GM12878 (cell line): ENCODE data around the gene TSPAN11. TPM values are rescaled to one million over a fixed set of nuclear protein-coding genes. Genes with fewer than 3 reads are reported as not detected.

Experiments used
- ATAC-seq: fragments of 200-7000 bp; cut with Tn5 transposase; 3 replicates; pipeline ENCODE4 v1.9.1; 2020; ENCODE audit warnings: mild to moderate bottlenecking, moderate library complexity
- BruUV-seq: library from RNA; stranded (reverse); fragments of 400-500 nt; replicated peaks from 2 replicates; lab custom pipeline; 2021; lab: Mats Ljungman, UMichigan
- CTCF ChIA-PET: fragments of 300-600 bp; sonication (Branson Sonifier 250); formaldehyde crosslinking; extraction: SDS; loops from one replicate; lab custom pipeline; 2021; ENCODE audit warnings: inconsistent platforms; lab: Yijun Ruan, JAX
- POLR2A ChIA-PET: fragments of 350-600 bp; formaldehyde crosslinking; extraction: SDS; loops from one replicate; lab custom pipeline; 2021; ENCODE audit warnings: inconsistent platforms; lab: Charles Lee
- RAD21 ChIA-PET: fragments of 300-600 bp; sonication (Branson Sonifier 250); formaldehyde crosslinking; loops from one replicate; lab custom pipeline; 2023; ENCODE audit warnings: antibody characterized with exemption; ENCODE audit not compliant: unreplicated experiment; lab: Charles Lee
- SMC1A ChIA-PET: fragments of 300-600 bp; sonication (Branson Sonifier 250); formaldehyde crosslinking; loops from one replicate; lab custom pipeline; 2023; ENCODE audit not compliant: unreplicated experiment, uncharacterized antibody; lab: Charles Lee
- DNase-seq: peaks from one replicate; pipeline ENCODE4 v3.0.0-alpha.2; 2011; ENCODE audit warnings: low read depth, low spot score
- FAIRE-seq: peaks from 3 replicates; lab custom pipeline; 2011; peaks lifted over from hg19 to GRCh38; lab: Jason Lieb, UNC
- H2AFZ ChIP-seq: 2 replicates; pipeline ENCODE4 v1.6.0; 2011; ENCODE audit warnings: low read depth, low read length, control low read depth; ENCODE audit not compliant: control insufficient read depth
- H3K27ac ChIP-seq: 2 replicates; pipeline ENCODE4 v1.5.1; 2011; ENCODE audit warnings: control low read depth; ENCODE audit not compliant: control insufficient read depth, insufficient read depth
- H3K27me3 ChIP-seq, 2 experiments: replicated peaks in 1 of 2; 2 replicates each; pipeline versions ENCODE4 v1.6.0 to v1.6.1; 2011; ENCODE audit warnings: low read length in 1 of 2; ENCODE audit not compliant: control insufficient read depth in 2 of 2, insufficient read depth in 2 of 2
- H3K36me3 ChIP-seq, 2 experiments: 2 replicates each; pipeline ENCODE4 v1.5.1; 2011; ENCODE audit warnings: low read length in 1 of 2; ENCODE audit not compliant: control insufficient read depth in 2 of 2, insufficient read depth in 2 of 2
- H3K4me1 ChIP-seq: 2 replicates; pipeline ENCODE4 v1.6.1; 2011; ENCODE audit warnings: mild to moderate bottlenecking, low read length, moderate library complexity, mixed read lengths; ENCODE audit not compliant: control insufficient read depth, insufficient read depth
- H3K4me2 ChIP-seq: 2 replicates; pipeline ENCODE4 v1.6.0; 2011; ENCODE audit warnings: control low read depth; ENCODE audit not compliant: control insufficient read depth, insufficient read depth
- H3K4me3 ChIP-seq: fragments of 200-600 bp; sonication (generic); 2 replicates; pipeline ENCODE4 v1.5.1; 2016
- H3K79me2 ChIP-seq: 2 replicates; pipeline ENCODE4 v1.6.0; 2011; ENCODE audit warnings: low read length; ENCODE audit not compliant: control insufficient read depth, insufficient read depth
- H3K9ac ChIP-seq: 2 replicates; pipeline ENCODE4 v1.8.0; 2011; ENCODE audit warnings: low read length, control low read depth, mixed read lengths; ENCODE audit not compliant: control insufficient read depth, insufficient read depth
- H3K9me3 ChIP-seq: replicated peaks from 3 replicates; pipeline ENCODE4 v1.5.1; 2011; ENCODE audit warnings: mild to moderate bottlenecking, low read length; ENCODE audit not compliant: control insufficient read depth, insufficient read depth
- H4K20me1 ChIP-seq: 2 replicates; pipeline ENCODE4 v1.6.0; 2011; ENCODE audit not compliant: control insufficient read depth, insufficient read depth
- ATF2 ChIP-seq: IDR thresholded peaks from 2 replicates; pipeline ENCODE4 v1.6.1; 2012; ENCODE audit warnings: low read length, inconsistent platforms
- BMI1 ChIP-seq: fragments of 450-650 bp; IDR thresholded peaks from 2 replicates; pipeline ENCODE4 v1.6.1; 2016; ENCODE audit warnings: mild to moderate bottlenecking, moderate library complexity, borderline replicate concordance
- BRCA1 ChIP-seq: IDR thresholded peaks from 2 replicates; pipeline ENCODE4 v1.6.1; 2011; ENCODE audit warnings: low read depth, low read length, improper control_type of control experiment
- CEBPB ChIP-seq, 2 experiments: fragments of 150-350 bp in 1 of 2; IDR thresholded peaks; 2 replicates each; pipeline ENCODE4 v1.6.1; 2012 to 2014; ENCODE audit warnings: low read depth in 2 of 2, low read length in 2 of 2, borderline replicate concordance in 1 of 2, inconsistent platforms in 1 of 2
- ESRRA ChIP-seq: IDR thresholded peaks from 2 replicates; pipeline ENCODE4 v1.6.1; 2012; ENCODE audit warnings: mild to moderate bottlenecking, low read length, improper control_type of control experiment
- HCFC1 ChIP-seq: fragments of 150-350 bp; IDR thresholded peaks from 2 replicates; pipeline ENCODE4 v1.6.1; 2014; ENCODE audit warnings: low read length
- HDAC2 ChIP-seq: fragments of 200-600 bp; sonication (generic); IDR thresholded peaks from 2 replicates; pipeline ENCODE4 v1.6.1; 2017
- HDAC6 ChIP-seq: fragments of 200-600 bp; sonication (generic); IDR thresholded peaks from one replicate; pipeline ENCODE4 v1.8.0; 2017; ENCODE audit warnings: antibody characterized with exemption; ENCODE audit not compliant: unreplicated experiment
- IKZF1 ChIP-seq: fragments of 450-650 bp; conservative IDR thresholded peaks from 2 replicates; pipeline ENCODE4 v1.6.1; 2017; ENCODE audit warnings: antibody characterized with exemption, mild to moderate bottlenecking
- IKZF2 ChIP-seq, 2 experiments: fragments of 450-650 bp; IDR thresholded peaks; 2 replicates each; pipeline ENCODE4 v1.6.1; 2017; ENCODE audit warnings: mild to moderate bottlenecking in 2 of 2, moderate library complexity in 2 of 2
- KAT2A ChIP-seq: conservative IDR thresholded peaks from 2 replicates; pipeline ENCODE4 v1.6.1; 2011; ENCODE audit warnings: low read depth, low read length; ENCODE audit not compliant: control insufficient read depth
- MEF2A ChIP-seq: IDR thresholded peaks from 2 replicates; pipeline ENCODE4 v1.6.1; 2011; ENCODE audit warnings: low read depth, mild to moderate bottlenecking, low read length, moderate library complexity; ENCODE audit not compliant: insufficient read depth
- MTA2 ChIP-seq: fragments of 450-650 bp; IDR thresholded peaks from 2 replicates; pipeline ENCODE4 v1.6.1; 2016; ENCODE audit warnings: low read depth, mild to moderate bottlenecking, moderate library complexity
- MXI1 ChIP-seq: fragments of 150-350 bp; IDR thresholded peaks from 2 replicates; pipeline ENCODE4 v1.6.1; 2011; ENCODE audit warnings: low read depth, mild to moderate bottlenecking, inconsistent platforms, low read length, improper control_type of control experiment
- NBN ChIP-seq: fragments of 450-650 bp; IDR thresholded peaks from 2 replicates; pipeline ENCODE4 v1.6.1; 2016
- NFIC ChIP-seq: IDR thresholded peaks from 2 replicates; pipeline ENCODE4 v1.6.1; 2012; ENCODE audit warnings: low read depth, mild to moderate bottlenecking, inconsistent platforms, low read length, moderate library complexity
- POU2F2 ChIP-seq: IDR thresholded peaks from 3 replicates; pipeline ENCODE4 v1.6.1; 2011; ENCODE audit warnings: low read depth, mild to moderate bottlenecking, low read length, borderline replicate concordance
- RCOR1 ChIP-seq: conservative IDR thresholded peaks from 2 replicates; pipeline ENCODE4 v1.6.1; 2012; ENCODE audit warnings: low read depth, low read length, improper control_type of control experiment
- SMAD5 ChIP-seq: IDR thresholded peaks from 2 replicates; pipeline ENCODE4 v1.6.1; 2016; ENCODE audit warnings: antibody characterized with exemption, low read depth
- SPI1 ChIP-seq: IDR thresholded peaks from 2 replicates; pipeline ENCODE4 v1.6.1; 2011; ENCODE audit warnings: low read depth, mild to moderate bottlenecking, low read length, moderate library complexity, borderline replicate concordance; ENCODE audit not compliant: insufficient read depth
- STAT1 ChIP-seq: fragments of 450-650 bp; conservative IDR thresholded peaks from 2 replicates; pipeline ENCODE4 v1.6.1; 2014; ENCODE audit warnings: antibody characterized with exemption, mild to moderate bottlenecking
- TCF3 ChIP-seq: IDR thresholded peaks from 2 replicates; pipeline ENCODE4 v1.6.1; 2012; ENCODE audit warnings: low read depth, mild to moderate bottlenecking, low read length, borderline replicate concordance; ENCODE audit not compliant: insufficient read depth
- ZNF622 ChIP-seq: fragments of 450-650 bp; IDR thresholded peaks from 2 replicates; pipeline ENCODE4 v1.6.1; 2017; ENCODE audit warnings: mild to moderate bottlenecking, inconsistent platforms
- WGBS: methylation state at CpG from one replicate; pipeline ENCODE4 v1.1.6; 2016; ENCODE audit warnings: low lambda C conversion rate; ENCODE audit not compliant: insufficient replicate concordance, insufficient coverage; ENCODE audit errors: missing lambda C conversion rate; 5-methylcytosine and 5-hydroxymethylcytosine counted together
- in situ Hi-C: fragments of 300-500 bp; cut with MboI; formaldehyde crosslinking; loops from 9 replicates; pipeline ENCODE4 v1.14.3; 2018; ENCODE audit warnings: mixed read lengths
- intact Hi-C: fragments of 100-400 bp; cut with micrococcal nuclease; formaldehyde crosslinking; loops from one replicate; pipeline ENCODE4 v1.14.2; 2022; ENCODE audit not compliant: unreplicated experiment
- polyA plus RNA-seq, 11 experiments: library from polyadenylated mRNA; depleted of rRNA in 4 of 11; unstranded in 6 of 11; stranded (reverse) in 5 of 11; fragments of >200 nt; fragmentation: Nextera tagmentation in 4 of 11; fragmentation: Illumina TruSeq in 1 of 11; extraction: Ambion mirVana in 4 of 11; extraction: Trizol in 1 of 11; gene quantifications; 1 replicate in 1 of 11; 2 replicates in 10 of 11; pipeline versions ENCODE4 v1.2.1 to v1.2.3, GENCODE V29; 2011 to 2016; ENCODE audit warnings: inconsistent platforms in 2 of 11, missing spikeins in 2 of 11, low read depth in 1 of 11
- total RNA-seq, 4 experiments: library from RNA; depleted of rRNA in 3 of 4; stranded (reverse); fragments of >200 nt in 3 of 4; fragmentation: Illumina TruSeq in 1 of 4; extraction: Trizol in 1 of 4; gene quantifications; 2 replicates each; pipeline versions ENCODE4 v1.2.1 to v1.2.3, GENCODE V29; 2013 to 2021

The TSPAN11 gene
- total and polyA plus RNA-seq, 10 of the 15 experiments (the other 5 are each of a cell fraction or from before 2014, with no cell fraction given) = under 0.01 to 0.27 (median 0.04) TPM; not detected in 6

GRCh38 chr12:30996752-30997151, 70.2 kb downstream of the TSPAN11 start (continued):
- TF ChIP-seq IKZF1 = no peak
- TF ChIP-seq HDAC2 = no peak
- no peak for TF ChIP-seq NBN
- TF ChIP-seq ZNF622 = no peak
- TF ChIP-seq STAT1 = no peak
- no peak for TF ChIP-seq KAT2A
- no peak for TF ChIP-seq BRCA1

- Histone ChIP-seq H3K9me3 (no peaks in the 10 kb centered on the region), H3K4me2 (no peak overlapping the region), H3K27me3 (no peaks in the 10 kb centered on the region; a peak in 1 of 4 replicates), H3K36me3 (no peaks in the 10 kb centered on the region), H3K4me1 (no peaks in the 10 kb centered on the region), H4K20me1 (no peaks in the 10 kb centered on the region), H3K27ac (no peak overlapping the region), H3K79me2 (no peaks in the 10 kb centered on the region), H2AFZ (no peak overlapping the region), H3K9ac (no peak overlapping the region), H3K4me3 (no peak overlapping the region)
- FAIRE-seq = no peak
- CTCF ChIA-PET = no interaction called here
- intact Hi-C loops = no loop called here
- in situ Hi-C loops = loop anchor here (10.0 kb wide), 1 partner anchor 153 kb away; no protein-coding TSS in a partner anchor
- POLR2A ChIA-PET = no interaction called here
- no peak for DNase-seq
- SMC1A ChIA-PET = no interaction called here
- ATAC-seq = no peak
- WGBS = 37% methylated on average over 7 of the region's 7 CpGs
- BruUV-seq = no TSS peak
- RAD21 ChIA-PET = interaction anchor here (1.6 kb wide), 1 partner anchor 13 kb away, joined by 4 read pairs; no protein-coding TSS in a partner anchor
- TF ChIP-seq ZNF622 (no peak), TCF3 (no peak), ESRRA (no peak), HDAC6 (no peak), MEF2A (no peak), STAT1 (no peak), SPI1 (no peak), ATF2 (no peak), MXI1 (no peak), NFIC (no peak), BMI1 (no peak), CEBPB (IDR thresholded peaks at IDR 0.05; ENCODE audit: borderline replicate concordance in 1 of 2, low read depth in 2 of 2, low read length in 2 of 2) (no peak), RCOR1 (no peak), POU2F2 (no peak), HCFC1 (no peak), IKZF2 (IDR thresholded peaks at IDR 0.05) (no peak), SMAD5 (no peak), MTA2 (no peak)
Observed at GRCh38 chr12:30997685-30998440, 71.3 kb downstream of the TSPAN11 start.
